Lower lobe of right lung (tissue), 2 donors: Measurements from ENCODE around the gene HCRTR1. TPM values are rescaled to one million over a fixed set of nuclear protein-coding genes. Genes with fewer than 3 reads are reported as not detected.

Experiments used
- ATAC-seq, 2 donors: fragments of 200-7000 bp; cut with Tn5 transposase; one replicate each; pipeline ENCODE4 v1.9.1; 2020 to 2022; ENCODE audit warnings: mild to moderate bottlenecking in 2 of 2, moderate library complexity in 2 of 2
- DNase-seq: peaks from one replicate; pipeline ENCODE4 v3.0.0-alpha.2; 2020
- H3K27ac ChIP-seq: fragments of 200-600 bp; one replicate; pipeline ENCODE4 v1.8.0; 2022
- H3K27me3 ChIP-seq: fragments of 200-600 bp; one replicate; pipeline ENCODE4 v1.8.0; 2022; ENCODE audit warnings: low read depth
- H3K36me3 ChIP-seq: fragments of 200-600 bp; one replicate; pipeline ENCODE4 v1.8.0; 2022; ENCODE audit warnings: mild to moderate bottlenecking
- H3K4me1 ChIP-seq: fragments of 200-600 bp; one replicate; pipeline ENCODE4 v1.8.0; 2022
- H3K4me3 ChIP-seq: fragments of 200-600 bp; one replicate; pipeline ENCODE4 v1.8.0; 2022; ENCODE audit warnings: mild to moderate bottlenecking
- H3K9me3 ChIP-seq: fragments of 200-600 bp; one replicate; pipeline ENCODE4 v1.8.0; 2022
- CTCF ChIP-seq: fragments of 200-600 bp; IDR thresholded peaks from one replicate; pipeline ENCODE4 v1.8.0; 2022; ENCODE audit warnings: antibody characterized with exemption, mild to moderate bottlenecking
- intact Hi-C: fragments of 100-400 bp; cut with DNase I; formaldehyde crosslinking; loops from one replicate; pipeline ENCODE4 v1.11.0; 2022
- total RNA-seq: library from RNA; stranded (reverse); fragmentation: NEBNext Ultra II Directional; extraction: Animal tissue kit (Norgen Biotek cat#: 25700); gene quantifications from one replicate; pipeline ENCODE4 v1.2.1, GENCODE V29; 2021
- donor health status: DM: no; HTN: yes; CAD: no; lungs with severe emphysema.

HCRTR1 gene
- total RNA-seq, 1 donor from 2014 or later = not detected

DNA sequence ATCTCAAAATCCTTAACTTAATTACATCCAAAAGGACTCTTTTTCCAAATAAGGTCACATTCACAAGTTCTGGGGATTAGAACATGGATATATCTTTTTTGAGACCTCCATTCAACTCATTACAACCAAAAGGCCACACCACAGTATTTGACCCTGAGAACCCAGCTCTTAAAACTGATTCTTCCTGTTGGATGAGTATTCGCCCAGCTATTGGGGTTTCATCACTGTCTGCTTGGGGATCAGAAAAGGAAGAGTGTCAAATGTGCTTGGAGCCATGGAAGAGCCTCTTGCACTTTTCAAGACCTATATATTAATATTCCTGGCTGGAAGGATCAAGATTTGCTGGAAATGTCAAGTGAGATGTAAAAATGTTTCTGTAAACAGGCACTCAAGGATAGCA lies 46.6 kb upstream of the HCRTR1 start:
- intact Hi-C loops = no loop called here

DNA sequence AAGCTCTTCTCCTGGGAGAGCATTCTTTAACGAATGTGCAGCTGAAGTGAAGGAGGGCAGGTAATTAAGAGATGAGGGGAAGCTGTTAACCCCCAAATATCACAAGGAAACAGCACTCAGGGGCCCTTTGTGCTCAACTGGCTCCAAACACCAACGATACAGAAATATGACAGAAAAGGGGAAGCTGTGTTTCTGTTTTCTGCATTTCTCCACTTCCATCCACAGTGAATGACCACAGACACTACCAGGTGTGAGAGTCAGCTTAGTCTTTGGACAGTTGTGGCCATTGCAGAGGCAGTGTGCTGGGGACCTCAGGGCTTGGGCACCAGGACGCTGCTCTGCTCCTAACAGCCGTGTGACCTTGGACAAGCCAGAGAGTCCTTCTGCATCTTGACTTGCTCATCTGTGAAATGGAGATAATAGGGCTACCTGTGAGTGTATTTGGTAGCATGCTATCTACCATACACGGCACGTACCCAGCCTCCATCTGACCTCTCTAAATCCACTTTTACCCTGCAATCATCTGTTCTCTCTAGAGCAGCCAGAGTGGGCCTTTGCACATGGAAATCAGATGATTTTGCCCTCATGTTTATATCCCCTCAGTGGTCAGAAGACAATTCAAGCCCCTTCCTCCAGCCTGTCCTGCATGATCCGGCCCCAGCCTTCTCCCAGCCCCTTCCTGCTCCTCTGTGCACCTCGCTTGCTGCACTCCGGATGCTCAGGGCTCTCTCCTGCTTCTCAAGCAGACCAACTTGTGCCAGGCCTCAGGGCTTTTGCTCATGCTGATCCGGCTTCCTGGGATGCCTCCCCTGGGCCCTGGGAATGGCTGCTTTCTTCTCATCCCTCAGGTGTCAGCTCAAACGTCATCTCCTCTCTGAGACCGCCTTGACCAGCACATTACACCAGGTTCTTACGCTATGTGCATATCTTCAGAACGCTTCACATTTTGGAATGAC lies 45.9 kb upstream of the HCRTR1 start:
- intact Hi-C loops = no loop called here
- no peak for TF ChIP-seq CTCF
- Histone ChIP-seq H3K4me3 (no peak overlapping the region), H3K27ac (no peak overlapping the region), H3K9me3 (no peaks in the 10 kb centered on the region), H3K4me1 (peaks cover 50% of the 10 kb centered on the region), H3K27me3 (no peaks in the 10 kb centered on the region), H3K36me3 (no peaks in the 10 kb centered on the region)
- ATAC-seq (no peak), DNase-seq (no peak)

More for the DNA sequence above, 46.6 kb upstream of the HCRTR1 start:
- Histone ChIP-seq H3K9me3 (no peaks in the 10 kb centered on the region), H3K36me3 (no peaks in the 10 kb centered on the region), H3K27me3 (no peaks in the 10 kb centered on the region), H3K27ac (no peak overlapping the region), H3K4me1 (peaks cover 46% of the 10 kb centered on the region), H3K4me3 (no peak overlapping the region)
- DNase-seq (no peak), ATAC-seq (no peak)
- TF ChIP-seq CTCF = no peak

GRCh38 chr1:31572323-31573104 lies 45.0 kb upstream of the HCRTR1 start:
- H3K4me3 ChIP-seq = no peak overlapping the region

GRCh38 chr1:31573261-31573660 lies 44.2 kb upstream of the HCRTR1 start:
- peaks cover 6% of the 10 kb centered on the region for H3K27me3 ChIP-seq
- intact Hi-C loops = no loop called here
- ATAC-seq (no peak), DNase-seq (no peak)
- peak overlapping the region; percentile 70 for H3K27ac ChIP-seq
- no peaks in the 10 kb centered on the region for H3K36me3 ChIP-seq
- peaks cover 55% of the 10 kb centered on the region for H3K4me1 ChIP-seq
- no peak overlapping the region for H3K4me3 ChIP-seq
- no peaks in the 10 kb centered on the region for H3K9me3 ChIP-seq
- TF ChIP-seq CTCF = no peak

More at GRCh38 chr1:31572323-31573104, 45.0 kb upstream of the HCRTR1 start:
- ATAC-seq (peak; percentile 21 to 24), DNase-seq (no peak)
- intact Hi-C loops = no loop called here
- H3K36me3 ChIP-seq = no peaks in the 10 kb centered on the region
- H3K9me3 ChIP-seq = no peaks in the 10 kb centered on the region
- peak overlapping the region; percentile 70 for H3K27ac ChIP-seq
- peaks cover 52% of the 10 kb centered on the region for H3K4me1 ChIP-seq
- peaks cover 6% of the 10 kb centered on the region for H3K27me3 ChIP-seq
- no peak for TF ChIP-seq CTCF

- TF ChIP-seq CTCF = no peak
- no peak overlapping the region for H3K4me3 ChIP-seq
- ATAC-seq = no peak
- intact Hi-C loops = no loop called here
- DNase-seq = no peak
- peaks cover 50% of the 10 kb centered on the region for H3K4me1 ChIP-seq
- peak overlapping the region; percentile 81 for H3K27ac ChIP-seq
- H3K27me3 ChIP-seq = peaks cover 6% of the 10 kb centered on the region
- no peaks in the 10 kb centered on the region for H3K9me3 ChIP-seq
- H3K36me3 ChIP-seq = no peaks in the 10 kb centered on the region
These were observed 42.6 kb upstream of the HCRTR1 start for GRCh38 chr1:31574749-31575368.
